ENCODE data around the gene CTAGE6.
"Not testable (repeated sequence)": the region's sequence is repeated elsewhere in the genome, so short reads cannot be mapped to it uniquely, and the experiment has no call there.

CTAGE6 gene

DNA sequence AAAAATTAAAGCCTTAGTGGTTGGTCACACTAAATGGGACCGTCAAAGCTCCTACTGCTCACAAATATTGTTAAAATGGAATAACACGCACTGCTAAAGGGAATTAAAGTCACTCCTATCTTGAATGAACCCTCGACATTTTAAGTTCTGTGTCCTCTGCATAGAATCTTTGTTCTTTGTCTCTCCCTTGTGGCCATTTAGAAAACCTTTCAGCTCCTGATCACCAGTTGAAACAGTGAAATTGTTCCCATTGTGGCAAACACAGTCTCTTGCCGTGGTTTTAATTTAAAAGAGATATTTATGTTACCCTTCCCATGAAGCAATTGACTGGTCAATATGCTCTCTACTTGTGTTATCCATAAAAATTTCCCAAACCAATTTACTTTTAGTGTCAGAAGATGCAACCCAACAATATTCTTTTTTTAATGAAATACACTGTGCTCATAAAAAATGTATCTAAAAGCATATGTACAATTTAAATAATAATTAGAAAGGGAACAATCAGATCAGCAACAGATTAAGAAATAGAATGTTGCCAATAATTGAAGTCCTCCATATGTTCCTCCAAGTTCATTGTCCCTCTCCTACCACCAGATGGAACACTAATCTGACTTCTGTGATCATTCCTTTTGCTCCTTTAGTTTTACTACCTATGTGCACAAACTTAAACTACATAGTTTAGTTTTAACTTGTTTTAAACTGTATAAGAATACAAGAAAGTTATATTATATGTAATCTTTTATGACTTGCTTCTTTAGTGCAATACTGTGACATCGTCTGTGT, 20.3 kb downstream of the CTAGE6 start:
- H3K9me3 ChIP-seq (ENCODE audit: severe bottlenecking); H3K4me3 ChIP-seq (ENCODE audit: low read depth, low read length); H3K36me3 ChIP-seq; H3K27me3 ChIP-seq (ENCODE audit: insufficient read depth, low read depth, severe bottlenecking); H3K27ac ChIP-seq; DNase-seq: not testable (repeated sequence)
- TF ChIP-seq, protein P1, sequence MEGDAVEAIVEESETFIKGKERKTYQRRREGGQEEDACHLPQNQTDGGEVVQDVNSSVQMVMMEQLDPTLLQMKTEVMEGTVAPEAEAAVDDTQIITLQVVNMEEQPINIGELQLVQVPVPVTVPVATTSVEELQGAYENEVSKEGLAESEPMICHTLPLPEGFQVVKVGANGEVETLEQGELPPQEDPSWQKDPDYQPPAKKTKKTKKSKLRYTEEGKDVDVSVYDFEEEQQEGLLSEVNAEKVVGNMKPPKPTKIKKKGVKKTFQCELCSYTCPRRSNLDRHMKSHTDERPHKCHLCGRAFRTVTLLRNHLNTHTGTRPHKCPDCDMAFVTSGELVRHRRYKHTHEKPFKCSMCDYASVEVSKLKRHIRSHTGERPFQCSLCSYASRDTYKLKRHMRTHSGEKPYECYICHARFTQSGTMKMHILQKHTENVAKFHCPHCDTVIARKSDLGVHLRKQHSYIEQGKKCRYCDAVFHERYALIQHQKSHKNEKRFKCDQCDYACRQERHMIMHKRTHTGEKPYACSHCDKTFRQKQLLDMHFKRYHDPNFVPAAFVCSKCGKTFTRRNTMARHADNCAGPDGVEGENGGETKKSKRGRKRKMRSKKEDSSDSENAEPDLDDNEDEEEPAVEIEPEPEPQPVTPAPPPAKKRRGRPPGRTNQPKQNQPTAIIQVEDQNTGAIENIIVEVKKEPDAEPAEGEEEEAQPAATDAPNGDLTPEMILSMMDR (IDR thresholded peaks at IDR 0.05; ENCODE audit: low read depth, low read length), result peak; percentile 39; the same call in 1 of the 2 replicates

DNA sequence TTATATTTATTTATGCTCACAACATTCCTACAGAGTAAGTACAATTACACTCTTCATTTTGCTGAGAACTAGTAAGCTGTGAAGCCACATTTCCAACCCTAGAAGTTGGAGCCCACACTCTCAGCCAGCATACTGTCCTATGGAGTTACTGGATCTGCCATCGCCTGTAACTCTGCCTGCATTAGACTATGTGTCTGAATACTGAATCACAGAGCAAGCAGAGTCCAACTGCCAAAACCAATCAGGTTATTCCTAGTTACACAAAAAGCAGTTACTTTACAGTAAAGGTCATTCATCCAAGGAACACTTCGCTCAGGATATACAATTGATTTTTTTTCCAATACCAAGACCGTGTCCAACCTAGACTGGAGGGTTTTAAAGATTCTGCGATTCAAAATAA, 21.5 kb downstream of the CTAGE6 start:
- Histone ChIP-seq H3K27me3 (ENCODE audit: insufficient read depth, low read depth, severe bottlenecking) (no peaks in the 10 kb centered on the region), H3K36me3 (no peaks in the 10 kb centered on the region), H3K27ac (no peak overlapping the region), H3K9me3 (ENCODE audit: severe bottlenecking) (no peaks in the 10 kb centered on the region), H3K4me3 (ENCODE audit: low read depth, low read length) (no peak overlapping the region)
- TF ChIP-seq, protein P1 (IDR thresholded peaks at IDR 0.05; ENCODE audit: low read depth, low read length), result no peak
- DNase-seq, result no peak

DNA sequence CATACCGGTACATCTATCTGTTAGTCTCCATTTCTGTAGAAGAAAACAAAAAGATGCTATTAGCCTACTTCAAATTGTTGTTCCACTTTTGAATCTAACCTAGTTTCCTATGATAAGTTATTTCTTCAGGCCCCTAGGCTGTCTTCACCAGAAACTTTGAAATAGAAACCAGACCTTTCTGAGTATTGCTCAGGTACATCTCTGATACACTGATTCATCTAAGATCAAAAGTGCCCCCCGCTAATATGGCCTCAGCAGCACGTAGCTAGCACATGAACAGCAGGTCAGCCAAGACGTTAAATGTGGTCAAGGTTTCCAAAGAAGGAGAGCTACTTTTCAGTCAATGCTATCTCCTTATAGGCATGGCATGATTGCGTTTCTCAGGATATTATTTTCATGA, 23.6 kb downstream of the CTAGE6 start:
- H3K27me3 ChIP-seq (ENCODE audit: insufficient read depth, low read depth, severe bottlenecking), result no peaks in the 10 kb centered on the region
- TF ChIP-seq, protein P1 (IDR thresholded peaks at IDR 0.05; ENCODE audit: low read depth, low read length), result no peak
- H3K9me3 ChIP-seq (ENCODE audit: severe bottlenecking), result no peaks in the 10 kb centered on the region
- no peak overlapping the region for H3K27ac ChIP-seq
- no peak overlapping the region for H3K4me3 ChIP-seq (ENCODE audit: low read depth, low read length)
- H3K36me3 ChIP-seq, result no peaks in the 10 kb centered on the region
- no peak for DNase-seq

DNA sequence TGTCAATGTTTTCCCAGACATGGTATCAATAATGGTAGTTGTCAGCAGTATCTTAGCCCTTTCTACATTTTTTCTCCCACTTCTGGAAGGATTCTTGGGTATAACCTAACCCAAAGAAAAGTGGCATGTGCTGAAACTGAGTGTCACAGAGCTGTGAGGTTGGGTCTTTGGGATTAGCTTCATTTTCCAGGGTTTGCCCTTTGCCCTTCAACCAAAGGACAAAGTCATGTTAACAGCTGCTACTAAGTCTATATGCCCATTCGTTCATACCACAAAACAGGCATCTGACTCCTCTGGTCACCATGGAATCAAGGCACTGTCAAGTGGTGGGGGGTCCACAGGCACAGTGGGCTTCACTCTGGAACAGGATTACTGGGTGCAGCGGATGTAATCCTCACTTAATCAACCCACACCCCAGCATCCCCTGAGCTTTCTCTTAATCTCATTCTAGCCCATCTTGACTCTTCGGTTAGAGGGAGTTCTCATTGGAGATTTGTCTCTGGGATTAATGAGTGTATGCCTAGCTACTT, 29.1 kb downstream of the CTAGE6 start:
- H3K36me3 ChIP-seq, result no peaks in the 10 kb centered on the region
- no peaks in the 10 kb centered on the region for H3K27me3 ChIP-seq (ENCODE audit: insufficient read depth, low read depth, severe bottlenecking)
- H3K9me3 ChIP-seq (ENCODE audit: severe bottlenecking), result no peaks in the 10 kb centered on the region
- no peak overlapping the region for H3K4me3 ChIP-seq (ENCODE audit: low read depth, low read length)
- TF ChIP-seq, protein P1 (IDR thresholded peaks at IDR 0.05; ENCODE audit: low read depth, low read length), result no peak
- no peak for DNase-seq
- no peak overlapping the region for H3K27ac ChIP-seq

DNA sequence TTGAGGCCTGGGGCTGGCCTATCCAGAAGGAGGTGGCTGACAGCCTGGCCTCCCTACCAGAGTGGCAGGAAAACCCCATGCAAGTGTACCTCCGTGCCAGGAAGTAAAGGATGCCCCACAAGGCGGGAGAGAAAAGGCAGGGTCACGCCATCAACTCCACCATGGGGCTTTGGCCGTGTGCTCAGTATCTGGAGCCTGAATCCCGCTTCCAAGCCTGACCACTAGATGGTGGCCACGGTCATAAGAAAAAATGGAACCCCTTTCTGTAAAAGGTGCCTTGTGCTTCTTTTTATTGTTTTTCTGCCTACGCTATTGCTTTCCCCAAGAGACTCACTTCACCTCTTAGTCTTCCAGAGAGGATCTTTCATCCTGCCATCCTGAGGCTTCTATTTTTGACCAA, 29.9 kb downstream of the CTAGE6 start:
- DNase-seq; H3K36me3 ChIP-seq; H3K27me3 ChIP-seq (ENCODE audit: insufficient read depth, low read depth, severe bottlenecking); H3K27ac ChIP-seq; H3K9me3 ChIP-seq (ENCODE audit: severe bottlenecking); H3K4me3 ChIP-seq (ENCODE audit: low read depth, low read length): not testable (repeated sequence)

DNA sequence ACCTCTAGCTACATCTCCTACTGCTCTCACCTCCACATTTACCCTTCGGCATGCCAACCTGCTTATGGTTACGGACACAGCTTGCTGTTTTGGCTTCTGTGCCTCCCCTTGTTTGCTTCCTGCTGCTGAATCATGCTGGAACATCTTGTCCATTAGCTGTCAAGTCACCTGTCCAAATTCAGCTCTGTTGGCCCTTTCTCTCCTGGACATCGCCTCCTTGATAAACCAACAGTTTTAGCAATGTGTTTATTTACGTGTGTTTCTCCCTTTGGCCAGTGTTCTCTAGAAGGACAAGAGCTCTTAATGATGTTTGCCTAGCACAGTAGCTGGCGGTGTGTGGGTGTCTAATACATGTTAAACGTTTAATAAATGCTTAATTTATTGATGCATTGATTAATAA, 31.4 kb downstream of the CTAGE6 start:
- H3K36me3 ChIP-seq; H3K27ac ChIP-seq; H3K9me3 ChIP-seq (ENCODE audit: severe bottlenecking); H3K27me3 ChIP-seq (ENCODE audit: insufficient read depth, low read depth, severe bottlenecking); DNase-seq; H3K4me3 ChIP-seq (ENCODE audit: low read depth, low read length): not testable (repeated sequence)

DNA sequence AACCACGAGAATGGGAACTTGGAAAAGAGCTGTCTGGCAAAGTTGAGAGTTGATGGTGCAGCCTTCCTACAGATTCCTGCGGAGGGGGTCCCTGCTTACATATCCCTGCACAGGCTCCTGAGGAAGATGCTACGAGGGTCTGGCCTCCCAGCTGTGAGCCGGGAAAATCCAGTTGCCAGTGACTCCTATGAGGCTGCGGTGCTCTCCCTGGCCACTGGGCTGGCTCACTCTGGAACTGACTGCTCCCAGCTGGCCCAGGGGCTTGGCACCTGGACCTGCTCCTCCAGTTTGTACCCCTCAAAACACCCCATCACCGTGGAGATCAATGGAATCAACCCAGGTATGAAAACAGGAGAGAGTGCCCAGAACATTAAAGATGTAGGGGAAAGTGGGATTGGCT, 37.2 kb downstream of the CTAGE6 start:
- not testable (repeated sequence) for H3K27ac ChIP-seq; H3K36me3 ChIP-seq; H3K9me3 ChIP-seq (ENCODE audit: severe bottlenecking); H3K27me3 ChIP-seq (ENCODE audit: insufficient read depth, low read depth, severe bottlenecking); DNase-seq; H3K4me3 ChIP-seq (ENCODE audit: low read depth, low read length)

DNA sequence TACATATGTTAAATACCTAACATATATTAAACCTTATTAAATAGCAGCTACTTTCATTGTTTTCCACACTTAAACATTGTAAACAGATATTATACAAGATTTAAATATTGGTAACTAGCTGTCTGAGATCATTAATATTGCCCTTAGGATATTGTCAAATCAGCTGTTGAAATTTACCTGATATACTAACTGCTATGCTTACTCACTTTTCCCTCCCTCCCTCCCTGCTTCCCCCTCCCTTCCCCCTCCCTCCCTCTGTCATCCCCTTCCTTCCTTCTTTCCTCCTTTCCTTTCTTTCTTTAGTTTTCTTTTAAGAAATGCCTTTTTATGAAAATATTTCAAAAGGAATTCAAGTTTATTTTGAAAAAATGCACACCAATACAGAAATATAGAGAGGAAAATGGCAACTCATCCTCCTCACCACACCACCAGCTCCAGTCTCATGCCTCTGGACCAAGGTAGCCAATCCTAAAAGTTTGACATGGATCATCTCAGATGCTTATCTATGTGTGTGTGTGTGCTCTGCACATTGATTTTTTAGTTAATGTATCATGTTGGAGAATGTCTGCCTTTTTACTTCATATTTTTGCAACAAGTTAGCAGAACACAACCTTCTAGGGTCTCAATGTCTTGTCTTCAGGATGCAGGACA, 41.8 kb downstream of the CTAGE6 start:
- H3K9me3 ChIP-seq (ENCODE audit: severe bottlenecking); DNase-seq; H3K36me3 ChIP-seq; H3K4me3 ChIP-seq (ENCODE audit: low read depth, low read length); H3K27me3 ChIP-seq (ENCODE audit: insufficient read depth, low read depth, severe bottlenecking); H3K27ac ChIP-seq: not testable (repeated sequence)

DNA sequence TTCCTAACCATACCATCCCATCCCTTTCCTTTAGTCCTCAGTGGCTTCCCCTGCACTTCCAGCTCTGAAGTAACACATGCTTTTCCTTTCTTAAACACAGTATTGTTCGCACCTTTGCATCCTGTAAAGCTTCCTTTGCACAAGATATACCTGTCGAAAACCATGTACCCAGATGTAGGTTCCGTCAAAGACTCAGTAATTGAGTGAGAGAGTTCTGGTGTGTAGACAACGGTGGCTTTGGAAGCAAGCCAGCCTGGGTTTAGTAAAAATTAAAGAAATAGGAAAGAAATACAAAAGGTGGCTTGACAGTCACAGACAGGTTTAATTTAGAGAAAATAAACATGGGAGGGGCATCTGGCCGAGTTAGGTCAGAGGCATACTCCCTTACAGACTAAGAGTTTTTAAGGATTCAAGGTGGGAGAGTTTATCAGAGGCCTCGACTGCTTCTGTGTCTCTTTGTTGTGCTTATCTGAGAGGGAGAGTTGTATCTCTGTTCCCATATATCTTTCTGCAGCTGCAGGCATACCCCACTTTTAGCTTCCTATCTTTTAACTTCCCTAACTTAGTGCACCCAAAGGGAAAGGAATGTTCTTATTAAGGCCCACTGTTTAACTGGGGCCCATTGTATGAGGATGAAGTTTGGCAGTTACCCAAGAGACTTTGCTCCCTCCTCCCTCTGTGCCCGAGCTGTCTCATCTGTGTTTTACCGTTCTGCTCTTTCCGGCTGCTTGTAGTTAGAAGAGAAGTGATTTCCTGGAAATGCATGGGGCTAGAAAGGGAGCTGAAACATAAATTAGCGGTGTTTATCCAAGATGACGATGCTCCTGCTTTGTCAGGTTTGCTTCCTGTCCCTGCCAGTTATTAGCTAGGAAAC, 42.7 kb downstream of the CTAGE6 start:
- not testable (repeated sequence) for H3K9me3 ChIP-seq (ENCODE audit: severe bottlenecking); H3K27me3 ChIP-seq (ENCODE audit: insufficient read depth, low read depth, severe bottlenecking); H3K36me3 ChIP-seq; H3K4me3 ChIP-seq (ENCODE audit: low read depth, low read length); DNase-seq; H3K27ac ChIP-seq

Measured in WERI-Rb-1 (cell line).